Left lung (tissue), 10 donors: ENCODE results near the gene LRRC8E. TPM values are rescaled to one million over a fixed set of nuclear protein-coding genes. Genes with fewer than 3 reads are reported as not detected.

Experiments used
- ATAC-seq: fragments of 200-7000 bp; cut with Tn5 transposase; one replicate; pipeline ENCODE4 v1.9.1; 2020; ENCODE audit warnings: moderate library complexity
- DNase-seq, 4 donors: peaks; one replicate each; pipeline ENCODE4 v3.0.0-alpha.2; 2013 to 2020
- H3K27ac ChIP-seq, 2 donors: fragments of 200-600 bp; sonication (generic) in 1 of 2; one replicate each; pipeline versions ENCODE4 v1.5.0 to v1.8.0; 2020 to 2021
- H3K27me3 ChIP-seq, 2 donors: fragments of 200-600 bp; sonication (generic) in 1 of 2; one replicate each; pipeline versions ENCODE4 v1.5.0 to v1.8.0; 2020 to 2021
- H3K36me3 ChIP-seq, 2 donors: fragments of 200-600 bp; sonication (generic) in 1 of 2; one replicate each; pipeline versions ENCODE4 v1.5.0 to v1.8.0; 2020 to 2021
- H3K4me1 ChIP-seq, 2 donors: fragments of 200-600 bp; one replicate each; pipeline ENCODE4 v1.8.0; 2021
- H3K4me3 ChIP-seq, 2 donors: fragments of 200-600 bp; sonication (generic) in 1 of 2; one replicate each; pipeline versions ENCODE4 v1.5.0 to v1.8.0; 2020 to 2021; ENCODE audit warnings: mild to moderate bottlenecking in 1 of 2
- H3K9me3 ChIP-seq, 2 donors: fragments of 200-600 bp; sonication (generic) in 1 of 2; one replicate each; pipeline versions ENCODE4 v1.5.0 to v1.8.0; 2020 to 2021
- intact Hi-C, 2 donors: fragments of 100-400 bp; cut with DNase I; formaldehyde crosslinking; loops; one replicate each; pipeline versions ENCODE4 v1.11.2 to v1.14.2; 2022
- polyA plus RNA-seq, 6 donors: library from polyadenylated mRNA; unstranded; fragments of 120-200 nt; gene quantifications; one replicate each; pipeline ENCODE4 v1.2.1, GENCODE V29; 2013; ENCODE audit not compliant: insufficient read length in 6 of 6
- total RNA-seq, 2 donors: library from RNA; stranded (reverse); fragmentation: NEBNext Ultra II Directional; extraction: Animal tissue kit (Norgen Biotek cat#: 25700); gene quantifications; one replicate each; pipeline ENCODE4 v1.2.1, GENCODE V29; 2021
- TF ChIP-seq, protein P1 (sequence below), 2 donors: fragments of 200-600 bp; sonication (generic) in 1 of 2; IDR thresholded peaks; one replicate each; pipeline versions ENCODE4 v1.5.0 to v1.8.0; 2021; ENCODE audit warnings: antibody characterized with exemption in 2 of 2
- donor health status: DM: no; HTN: yes; CAD: no.
- donor health status: DM: no; HTN: no; CAD: no.

The LRRC8E gene
- total and polyA plus RNA-seq, 8 donors, result 3.7 to 10.5 (median 4.7) TPM

- H3K36me3 ChIP-seq, result peaks cover 0 to 83% of the 10 kb centered on the region in 2 donors
- H3K27ac ChIP-seq, result no peak overlapping the region
- peak in 1 of 4 donors; percentile 53 for DNase-seq
These were observed 44.6 kb downstream of the LRRC8E start for GRCh38 chr19:7932930-7933300.

DNA sequence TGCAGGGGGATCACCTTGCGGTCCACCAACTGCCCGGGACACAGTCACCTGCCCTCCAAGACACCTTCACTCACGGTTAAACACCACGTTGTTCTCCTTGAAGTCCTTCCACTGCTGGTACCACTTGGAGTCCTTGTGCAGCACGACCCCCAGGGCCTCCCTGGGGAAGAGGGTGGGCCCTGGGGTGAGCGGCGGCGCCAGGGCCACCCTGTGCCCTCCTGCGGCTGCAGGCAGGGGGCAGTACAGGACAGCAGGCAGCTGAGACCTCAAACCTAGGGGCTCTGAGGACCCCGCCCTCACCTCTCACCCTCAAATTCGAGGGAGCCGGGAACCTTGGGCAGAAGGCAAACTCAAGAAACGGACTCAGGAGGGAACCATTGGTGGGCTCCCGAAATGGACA lies 45.1 kb downstream of the LRRC8E start:
- no peaks in the 10 kb centered on the region for H3K9me3 ChIP-seq
- TF ChIP-seq, protein P1, sequence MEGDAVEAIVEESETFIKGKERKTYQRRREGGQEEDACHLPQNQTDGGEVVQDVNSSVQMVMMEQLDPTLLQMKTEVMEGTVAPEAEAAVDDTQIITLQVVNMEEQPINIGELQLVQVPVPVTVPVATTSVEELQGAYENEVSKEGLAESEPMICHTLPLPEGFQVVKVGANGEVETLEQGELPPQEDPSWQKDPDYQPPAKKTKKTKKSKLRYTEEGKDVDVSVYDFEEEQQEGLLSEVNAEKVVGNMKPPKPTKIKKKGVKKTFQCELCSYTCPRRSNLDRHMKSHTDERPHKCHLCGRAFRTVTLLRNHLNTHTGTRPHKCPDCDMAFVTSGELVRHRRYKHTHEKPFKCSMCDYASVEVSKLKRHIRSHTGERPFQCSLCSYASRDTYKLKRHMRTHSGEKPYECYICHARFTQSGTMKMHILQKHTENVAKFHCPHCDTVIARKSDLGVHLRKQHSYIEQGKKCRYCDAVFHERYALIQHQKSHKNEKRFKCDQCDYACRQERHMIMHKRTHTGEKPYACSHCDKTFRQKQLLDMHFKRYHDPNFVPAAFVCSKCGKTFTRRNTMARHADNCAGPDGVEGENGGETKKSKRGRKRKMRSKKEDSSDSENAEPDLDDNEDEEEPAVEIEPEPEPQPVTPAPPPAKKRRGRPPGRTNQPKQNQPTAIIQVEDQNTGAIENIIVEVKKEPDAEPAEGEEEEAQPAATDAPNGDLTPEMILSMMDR (IDR thresholded peaks at IDR 0.05), result no peak
- H3K4me3 ChIP-seq, result no peak overlapping the region
- H3K27me3 ChIP-seq, result no peaks in the 10 kb centered on the region
- no peaks in the 10 kb centered on the region for H3K4me1 ChIP-seq
- DNase-seq, result peak in 1 of 4 donors; percentile 28
- no peak for ATAC-seq
- peaks cover 0 to 88% of the 10 kb centered on the region in 2 donors for H3K36me3 ChIP-seq
- H3K27ac ChIP-seq, result no peak overlapping the region
- intact Hi-C loops, result no loop called here

More at GRCh38 chr19:7932930-7933300, 44.6 kb downstream of the LRRC8E start:
- ATAC-seq, result no peak
- TF ChIP-seq, protein P1 (IDR thresholded peaks at IDR 0.05), result no peak
- Histone ChIP-seq H3K4me1 (no peaks in the 10 kb centered on the region), H3K27me3 (no peaks in the 10 kb centered on the region), H3K9me3 (no peaks in the 10 kb centered on the region), H3K4me3 (no peak overlapping the region)
- intact Hi-C loops, result no loop called here

DNA sequence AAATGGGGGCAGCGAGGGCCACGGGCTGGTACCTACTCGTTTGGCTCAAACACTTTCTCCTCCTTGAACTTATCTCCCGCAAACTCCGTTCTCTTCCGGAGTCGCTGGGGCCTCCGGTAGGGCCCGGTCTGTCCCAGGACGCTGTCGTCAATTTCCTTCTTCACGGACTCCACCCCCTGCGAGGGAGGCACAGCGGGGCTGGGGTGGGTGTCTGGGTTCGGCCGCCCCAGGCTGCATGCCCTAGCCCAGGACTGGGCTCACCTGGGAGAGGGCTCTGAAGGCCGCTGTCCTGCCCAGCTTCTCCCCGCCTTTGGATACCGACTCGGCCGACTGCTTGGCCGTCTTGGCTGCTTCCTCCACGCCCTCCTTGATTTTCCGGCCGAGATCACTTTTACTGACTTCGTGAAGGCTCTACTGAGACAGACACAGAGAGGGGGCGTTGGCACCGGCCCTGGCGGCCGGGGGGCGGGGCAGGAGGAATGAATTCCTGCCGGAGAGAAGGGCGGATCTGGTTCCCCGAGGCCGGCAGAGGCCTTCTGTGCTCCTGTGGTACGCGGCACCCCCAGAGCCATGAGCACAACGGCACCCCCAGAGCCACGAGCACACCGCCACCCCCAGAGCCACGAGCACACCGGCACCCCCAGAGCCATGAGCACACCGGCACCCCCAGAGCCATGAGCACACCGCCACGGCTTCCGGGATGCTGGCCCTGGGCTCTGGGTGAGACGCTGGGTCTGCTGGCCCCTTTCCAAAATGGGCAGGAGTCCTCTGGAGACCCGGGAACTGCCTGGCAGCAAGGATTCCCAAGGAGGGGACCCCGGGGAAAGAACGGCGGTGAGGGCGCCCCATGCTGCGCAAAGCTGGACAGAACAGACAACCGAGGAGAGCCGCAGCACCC lies 45.8 kb downstream of the LRRC8E start:
- DNase-seq, result peak in 1 of 4 donors; percentile 73
- TF ChIP-seq, protein P1 (IDR thresholded peaks at IDR 0.05), result no peak
- Histone ChIP-seq H3K4me1 (no peaks in the 10 kb centered on the region), H3K27me3 (no peaks in the 10 kb centered on the region), H3K36me3 (peaks cover 0 to 95% of the 10 kb centered on the region in 2 donors), H3K27ac (no peak overlapping the region), H3K4me3 (no peak overlapping the region), H3K9me3 (no peaks in the 10 kb centered on the region)
- intact Hi-C loops, result no loop called here
- no peak for ATAC-seq

DNA sequence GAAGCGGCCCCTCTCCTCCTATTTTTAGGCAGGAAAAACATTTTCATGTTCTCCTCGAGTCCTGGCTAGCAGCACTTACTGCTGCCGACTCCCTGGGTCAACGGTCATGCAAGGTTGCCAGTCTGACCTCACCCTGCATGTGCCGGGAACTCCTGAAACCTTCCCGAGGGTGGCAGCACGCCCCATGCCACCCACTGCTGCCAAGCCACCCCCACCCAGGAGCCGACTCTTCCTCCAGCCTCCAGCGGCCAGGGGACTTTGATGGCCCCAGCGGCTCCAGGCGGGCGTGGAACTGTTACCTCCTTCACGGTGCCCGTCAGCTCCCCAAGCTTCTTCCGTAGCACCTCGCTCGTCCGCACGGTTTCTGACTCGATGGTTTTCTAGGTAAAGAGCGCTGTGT lies 46.5 kb downstream of the LRRC8E start:
- no peaks in the 10 kb centered on the region for H3K27me3 ChIP-seq
- H3K4me1 ChIP-seq, result peaks cover 0 to 4% of the 10 kb centered on the region in 2 donors
- no peaks in the 10 kb centered on the region for H3K9me3 ChIP-seq
- no peak overlapping the region for H3K4me3 ChIP-seq
- TF ChIP-seq, protein P1 (IDR thresholded peaks at IDR 0.05), result no peak
- ATAC-seq, result no peak
- DNase-seq, result peak in 1 of 4 donors; percentile 57
- H3K27ac ChIP-seq, result no peak overlapping the region
- H3K36me3 ChIP-seq, result peaks cover 0 to 100% of the 10 kb centered on the region in 2 donors
- intact Hi-C loops, result no loop called here

- H3K27ac ChIP-seq, result no peak overlapping the region
- intact Hi-C loops, result loop anchor here in 1 of 2 donors (10.0 kb wide), 1 partner anchor 314 kb away; no protein-coding TSS in a partner anchor
- DNase-seq (peak in 1 of 4 donors; percentile 58), ATAC-seq (no peak)
- no peak overlapping the region for H3K4me3 ChIP-seq
- TF ChIP-seq, protein P1 (IDR thresholded peaks at IDR 0.05), result no peak
- H3K9me3 ChIP-seq, result no peaks in the 10 kb centered on the region
- H3K4me1 ChIP-seq, result peaks cover 7 to 42% of the 10 kb centered on the region in 2 donors
- H3K36me3 ChIP-seq, result peaks cover 0 to 53% of the 10 kb centered on the region in 2 donors
- no peaks in the 10 kb centered on the region for H3K27me3 ChIP-seq
These were observed 52.5 kb downstream of the LRRC8E start for GRCh38 chr19:7940841-7941240.
